ENCODE measurements around the gene SHB. TPM values are rescaled to one million over a fixed set of nuclear protein-coding genes. Genes with fewer than 3 reads are reported as not detected.

SHB gene
- total and polyA plus RNA-seq, 2 donors from 2014 or later: 16.4 to 39.8 TPM

DNA sequence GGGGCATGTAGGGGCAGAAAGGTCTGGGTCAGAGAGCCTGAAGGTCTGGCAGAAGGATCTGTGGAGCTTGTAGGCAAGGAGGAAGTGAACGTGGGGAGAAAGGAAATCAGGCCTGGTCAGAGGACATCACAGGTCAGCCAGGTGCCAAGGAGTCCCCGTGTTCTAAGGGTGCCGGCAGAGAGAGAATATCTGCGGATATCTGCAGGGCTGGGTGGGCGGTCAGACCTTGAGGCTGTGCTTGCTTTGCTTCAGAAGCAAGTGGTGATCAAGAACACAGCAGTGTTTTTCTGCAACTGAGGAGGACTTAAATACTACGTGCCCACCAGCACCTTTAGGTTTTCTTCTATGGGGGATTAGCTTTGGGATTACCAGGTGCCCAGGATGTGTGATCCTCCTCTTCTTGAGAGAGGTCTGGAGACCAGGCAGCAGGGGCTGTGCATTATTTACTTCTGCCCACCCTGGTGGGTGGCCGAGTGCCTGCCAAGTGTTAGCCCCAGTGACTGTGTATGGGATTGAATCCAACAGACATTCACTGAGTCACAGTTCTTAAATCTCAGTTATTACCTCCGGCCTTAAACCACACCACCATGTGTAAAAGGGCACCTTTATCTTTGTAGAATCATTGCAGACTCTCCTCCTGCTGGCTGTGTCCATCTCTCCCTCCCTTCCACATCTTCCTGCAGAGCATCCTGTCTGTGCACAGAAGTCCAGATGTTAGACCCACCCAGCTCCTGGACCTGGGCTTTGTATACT is 12.5 kb upstream of the SHB start:
- no peak overlapping the region for H3K9ac ChIP-seq (ENCODE audit: low read length in 3 of 3)
- intact Hi-C loops (cut with DNase I): no loop called here
- no peaks in the 10 kb centered on the region for H3K27me3 ChIP-seq (ENCODE audit: control insufficient read depth, insufficient read depth, low read length)
- DNase-seq: peak in 2 of 5 donors; percentile 11 to 41
- no peak overlapping the region for H3K4me3 ChIP-seq (ENCODE audit: low read length in 3 of 3)
- no peaks in the 10 kb centered on the region for H3K36me3 ChIP-seq (ENCODE audit: control insufficient read depth in 2 of 3, insufficient read depth in 3 of 3, low read length in 3 of 3)
- peaks cover 0 to 3% (median 0%) of the 10 kb centered on the region in 3 donors for H3K4me1 ChIP-seq (ENCODE audit: control insufficient read depth in 2 of 3, insufficient read depth in 2 of 3, low read depth in 1 of 3, low read length in 3 of 3)
- no peak overlapping the region for H3K27ac ChIP-seq (ENCODE audit: low read depth in 2 of 2, low read length in 2 of 2)
- TF ChIP-seq, protein P1, sequence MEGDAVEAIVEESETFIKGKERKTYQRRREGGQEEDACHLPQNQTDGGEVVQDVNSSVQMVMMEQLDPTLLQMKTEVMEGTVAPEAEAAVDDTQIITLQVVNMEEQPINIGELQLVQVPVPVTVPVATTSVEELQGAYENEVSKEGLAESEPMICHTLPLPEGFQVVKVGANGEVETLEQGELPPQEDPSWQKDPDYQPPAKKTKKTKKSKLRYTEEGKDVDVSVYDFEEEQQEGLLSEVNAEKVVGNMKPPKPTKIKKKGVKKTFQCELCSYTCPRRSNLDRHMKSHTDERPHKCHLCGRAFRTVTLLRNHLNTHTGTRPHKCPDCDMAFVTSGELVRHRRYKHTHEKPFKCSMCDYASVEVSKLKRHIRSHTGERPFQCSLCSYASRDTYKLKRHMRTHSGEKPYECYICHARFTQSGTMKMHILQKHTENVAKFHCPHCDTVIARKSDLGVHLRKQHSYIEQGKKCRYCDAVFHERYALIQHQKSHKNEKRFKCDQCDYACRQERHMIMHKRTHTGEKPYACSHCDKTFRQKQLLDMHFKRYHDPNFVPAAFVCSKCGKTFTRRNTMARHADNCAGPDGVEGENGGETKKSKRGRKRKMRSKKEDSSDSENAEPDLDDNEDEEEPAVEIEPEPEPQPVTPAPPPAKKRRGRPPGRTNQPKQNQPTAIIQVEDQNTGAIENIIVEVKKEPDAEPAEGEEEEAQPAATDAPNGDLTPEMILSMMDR (IDR thresholded peaks at IDR 0.05; ENCODE audit: borderline replicate concordance, extremely low read depth, insufficient read depth): no peak
- H3K9me3 ChIP-seq (ENCODE audit: control insufficient read depth in 2 of 3, insufficient read depth in 1 of 3, low read length in 3 of 3): no peaks in the 10 kb centered on the region
- no peak for FAIRE-seq

DNA sequence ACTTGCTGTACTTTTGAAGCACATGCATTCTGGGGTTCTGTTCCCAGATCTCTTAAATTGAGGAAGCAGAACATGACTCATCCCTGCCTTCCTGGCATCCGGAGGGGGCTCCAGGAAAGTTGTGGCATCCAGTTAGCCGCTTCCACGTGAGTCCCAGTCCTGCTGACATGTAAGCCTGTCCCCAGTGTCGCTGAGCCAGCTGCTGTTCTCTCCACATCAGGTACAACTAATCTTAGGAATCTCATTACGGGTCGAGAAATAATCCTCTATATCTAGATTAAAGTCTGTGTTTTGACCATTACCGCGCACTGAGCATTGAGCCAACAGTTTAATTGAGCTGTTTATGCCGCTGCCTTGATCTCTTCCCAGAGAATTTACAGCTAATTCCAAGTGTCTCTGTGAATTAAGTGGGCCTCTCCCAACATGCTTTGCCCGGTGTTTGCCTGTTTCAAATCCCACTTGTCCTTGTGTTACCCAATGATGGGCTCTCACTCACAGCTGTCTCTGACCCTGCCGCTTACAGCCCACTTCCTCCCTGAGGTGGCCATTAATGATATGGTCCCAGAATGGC is 10.5 kb upstream of the SHB start:
- FAIRE-seq (no peak), DNase-seq (peak in 2 of 5 donors; percentile 33 to 52)
- Histone ChIP-seq H3K27me3 (ENCODE audit: control insufficient read depth, insufficient read depth, low read length) (no peaks in the 10 kb centered on the region), H3K4me3 (ENCODE audit: low read length in 3 of 3) (no peak overlapping the region), H3K27ac (ENCODE audit: low read depth in 2 of 2, low read length in 2 of 2) (no peak overlapping the region), H3K4me1 (ENCODE audit: control insufficient read depth in 2 of 3, insufficient read depth in 2 of 3, low read depth in 1 of 3, low read length in 3 of 3) (peaks cover 0 to under 1% (median 0%) of the 10 kb centered on the region in 3 donors), H3K9me3 (ENCODE audit: control insufficient read depth in 2 of 3, insufficient read depth in 1 of 3, low read length in 3 of 3) (no peaks in the 10 kb centered on the region), H3K36me3 (ENCODE audit: control insufficient read depth in 2 of 3, insufficient read depth in 3 of 3, low read length in 3 of 3) (no peaks in the 10 kb centered on the region), H3K9ac (ENCODE audit: low read length in 3 of 3) (no peak overlapping the region)
- TF ChIP-seq, protein P1 (IDR thresholded peaks at IDR 0.05; ENCODE audit: borderline replicate concordance, extremely low read depth, insufficient read depth): no peak
- intact Hi-C loops (cut with DNase I): no loop called here

DNA sequence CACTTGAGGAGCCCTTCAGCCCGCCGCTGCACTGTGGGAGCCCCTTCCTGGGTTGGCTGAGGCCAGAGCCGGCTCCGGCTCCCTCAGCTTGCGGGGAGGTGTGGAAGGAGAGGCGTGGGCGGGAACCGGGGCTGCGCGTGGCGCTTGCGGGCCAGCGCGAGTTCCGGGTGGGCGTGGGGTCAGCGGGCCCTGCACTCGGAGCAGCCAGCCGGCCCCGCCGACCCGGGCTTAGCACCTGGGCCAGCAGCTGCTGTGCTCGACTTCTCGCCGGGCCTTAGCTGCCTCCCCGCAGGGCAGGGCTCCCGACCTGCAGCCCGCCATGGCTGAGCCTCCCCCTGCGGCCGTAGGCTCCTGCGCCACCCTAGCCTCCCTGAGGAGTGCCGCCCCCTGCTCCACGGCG is 6.2 kb upstream of the SHB start:
- no peak for FAIRE-seq
- peak in 1 of 5 donors; percentile 35 for DNase-seq
- TF ChIP-seq, protein P1 (IDR thresholded peaks at IDR 0.05; ENCODE audit: borderline replicate concordance, extremely low read depth, insufficient read depth): no peak
- no peaks in the 10 kb centered on the region for H3K36me3 ChIP-seq (ENCODE audit: control insufficient read depth in 2 of 3, insufficient read depth in 3 of 3, low read length in 3 of 3)
- H3K27me3 ChIP-seq (ENCODE audit: control insufficient read depth, insufficient read depth, low read length): no peaks in the 10 kb centered on the region
- intact Hi-C loops (cut with DNase I): no loop called here
- no peak overlapping the region for H3K4me3 ChIP-seq (ENCODE audit: low read length in 3 of 3)
- peaks cover 0 to 7% (median 5%) of the 10 kb centered on the region in 3 donors for H3K4me1 ChIP-seq (ENCODE audit: control insufficient read depth in 2 of 3, insufficient read depth in 2 of 3, low read depth in 1 of 3, low read length in 3 of 3)
- no peak overlapping the region for H3K27ac ChIP-seq (ENCODE audit: low read depth in 2 of 2, low read length in 2 of 2)
- H3K9ac ChIP-seq (ENCODE audit: low read length in 3 of 3): no peak overlapping the region
- no peaks in the 10 kb centered on the region for H3K9me3 ChIP-seq (ENCODE audit: control insufficient read depth in 2 of 3, insufficient read depth in 1 of 3, low read length in 3 of 3)
